Thymus (tissue), 11 donors: ENCODE results near the gene ALLC. TPM values are rescaled to one million over a fixed set of nuclear protein-coding genes. Genes with fewer than 3 reads are reported as not detected.

Source experiments
- DNase-seq, 9 donors: peaks; one replicate each; pipeline ENCODE4 v3.0.0-alpha.2; 2013; ENCODE audit warnings: low spot score in 9 of 9, low read depth in 6 of 9, missing footprints in 1 of 9
- H3K27ac ChIP-seq, 2 donors: one replicate each; pipeline ENCODE4 v1.5.1; 2013; ENCODE audit warnings: control low read depth in 1 of 2, low read depth in 1 of 2, low read length in 1 of 2, mild to moderate bottlenecking in 1 of 2, moderate library complexity in 1 of 2
- H3K27me3 ChIP-seq, 2 donors: one replicate each; pipeline ENCODE4 v1.5.1; 2013; ENCODE audit warnings: low read length in 1 of 2; ENCODE audit not compliant: control insufficient read depth in 2 of 2, insufficient read depth in 1 of 2
- H3K36me3 ChIP-seq, 2 donors: one replicate each; pipeline ENCODE4 v1.5.1; 2013; ENCODE audit warnings: low read length in 1 of 2, mild to moderate bottlenecking in 1 of 2, moderate library complexity in 1 of 2; ENCODE audit not compliant: control insufficient read depth in 2 of 2, insufficient read depth in 2 of 2
- H3K4me1 ChIP-seq, 2 donors: one replicate each; pipeline ENCODE4 v1.5.1; 2013; ENCODE audit warnings: low read length in 2 of 2; ENCODE audit not compliant: control insufficient read depth in 2 of 2, insufficient read depth in 2 of 2
- H3K4me3 ChIP-seq, 2 donors: one replicate each; pipeline ENCODE4 v1.5.1; 2013; ENCODE audit warnings: low read length in 2 of 2, control low read depth in 1 of 2, mild to moderate bottlenecking in 1 of 2
- H3K9me3 ChIP-seq, 2 donors: one replicate each; pipeline ENCODE4 v1.5.1; 2013; ENCODE audit warnings: low read length in 1 of 2, mild to moderate bottlenecking in 1 of 2; ENCODE audit not compliant: control insufficient read depth in 2 of 2, insufficient read depth in 1 of 2
- WGBS: extraction: QIAGEN DNeasy Blood & Tissue Kit; methylation state at CpG from one replicate; pipeline ENCODE4 v1.1.7; 2013; 5-methylcytosine and 5-hydroxymethylcytosine counted together
- polyA plus RNA-seq: library from polyadenylated mRNA; stranded (reverse); fragments of 200-250 nt; gene quantifications from one replicate; pipeline ENCODE4 v1.2.3, GENCODE V29; 2013
- total RNA-seq: library from RNA; stranded (reverse); fragments of 120-200 nt; gene quantifications from one replicate; pipeline ENCODE4 v1.2.4, GENCODE V29; 2013
- donor health status: healthy.

Gene ALLC
- total and polyA plus RNA-seq, 2 donors: 0.05 to 0.87 TPM

DNA sequence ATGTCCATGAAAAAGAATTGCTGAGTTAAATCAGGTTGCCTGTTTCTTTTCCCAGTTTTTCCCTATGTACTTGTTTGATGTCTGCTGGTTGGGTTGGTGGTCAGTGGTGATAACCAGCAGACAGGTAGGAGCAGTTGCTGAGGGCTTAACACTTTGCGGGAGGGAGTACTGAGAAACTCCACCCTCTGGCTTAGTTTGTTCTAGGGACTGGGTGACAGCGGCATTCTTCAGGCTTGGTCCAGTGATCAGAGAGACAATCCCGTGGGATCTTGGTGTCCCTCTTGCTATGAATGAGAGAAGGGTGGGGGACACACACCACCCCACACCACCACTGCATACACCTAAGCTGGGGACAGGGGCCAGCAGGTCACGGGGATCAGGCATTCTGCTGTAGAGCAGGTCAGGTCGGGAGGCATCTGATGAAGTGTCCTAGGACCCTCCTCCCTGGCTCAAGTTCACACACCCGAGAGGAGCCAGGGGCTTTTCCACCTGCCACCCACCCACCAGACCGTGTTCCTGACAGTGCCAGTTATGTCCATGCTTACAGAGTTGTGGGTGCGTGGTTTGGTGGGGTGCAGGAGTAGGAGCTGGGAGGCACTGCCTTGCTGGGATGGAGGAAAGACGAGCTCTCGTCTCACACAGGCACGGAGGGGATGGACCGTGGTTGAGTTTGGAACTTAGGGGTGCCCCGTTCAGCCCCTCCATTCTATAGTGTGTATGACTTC is 21.3 kb upstream of the ALLC start:
- H3K9me3 ChIP-seq: no peaks in the 10 kb centered on the region
- 92% methylated on average over 13 of the region's 13 CpGs for WGBS
- no peak for DNase-seq
- peaks cover 0 to 3% of the 10 kb centered on the region in 2 donors for H3K4me1 ChIP-seq
- no peaks in the 10 kb centered on the region for H3K36me3 ChIP-seq
- H3K4me3 ChIP-seq: no peak overlapping the region
- H3K27me3 ChIP-seq: no peaks in the 10 kb centered on the region
- no peak overlapping the region for H3K27ac ChIP-seq

GRCh38 chr2:3637311-3637675 is 20.7 kb upstream of the ALLC start:
- WGBS: 87% methylated on average over 11 of the region's 11 CpGs
- Histone ChIP-seq H3K27ac (no peak overlapping the region), H3K4me1 (peaks cover 0 to 3% of the 10 kb centered on the region in 2 donors), H3K27me3 (no peaks in the 10 kb centered on the region), H3K9me3 (no peaks in the 10 kb centered on the region), H3K36me3 (no peaks in the 10 kb centered on the region), H3K4me3 (no peak overlapping the region)
- no peak for DNase-seq

GRCh38 chr2:3637692-3638455 is 20.1 kb upstream of the ALLC start:
- Histone ChIP-seq H3K4me1 (peaks cover 0 to 3% of the 10 kb centered on the region in 2 donors), H3K9me3 (no peaks in the 10 kb centered on the region), H3K27me3 (no peaks in the 10 kb centered on the region), H3K4me3 (no peak overlapping the region), H3K36me3 (no peaks in the 10 kb centered on the region), H3K27ac (no peak overlapping the region)
- 96% methylated on average over 30 of the region's 30 CpGs for WGBS
- DNase-seq: no peak

GRCh38 chr2:3638456-3638810 is 19.6 kb upstream of the ALLC start:
- H3K4me3 ChIP-seq: no peak overlapping the region
- DNase-seq: no peak

DNA sequence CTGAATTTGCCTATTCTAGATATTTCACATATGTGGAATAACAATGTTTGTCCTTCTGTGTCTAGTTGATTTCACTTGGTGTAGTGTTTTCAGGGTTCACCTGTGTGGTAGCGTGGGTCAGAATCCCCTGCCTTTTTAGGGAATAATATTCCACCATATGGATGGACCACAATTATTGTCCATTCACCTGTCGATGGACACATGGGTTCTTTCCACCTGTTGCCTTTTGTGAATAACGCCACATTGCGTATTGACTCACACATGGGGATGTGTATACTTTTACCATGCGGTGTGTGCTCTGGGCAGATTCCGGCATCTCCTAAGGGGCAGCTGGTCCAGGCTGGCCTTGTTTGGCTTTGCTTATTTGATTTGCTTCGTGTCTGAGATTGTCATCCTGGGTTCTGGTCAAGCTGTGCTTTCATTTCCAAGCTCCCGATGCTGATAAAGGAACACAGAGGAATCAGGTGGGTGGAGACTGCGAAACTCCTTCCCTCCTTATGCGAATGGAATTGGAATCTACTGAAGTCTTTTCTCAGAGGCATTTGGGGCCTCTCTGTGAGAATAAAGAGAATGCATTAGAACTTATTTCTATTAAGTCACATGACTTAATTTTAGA is 18.9 kb upstream of the ALLC start:
- Histone ChIP-seq H3K27me3 (no peaks in the 10 kb centered on the region), H3K4me3 (no peak overlapping the region), H3K4me1 (no peaks in the 10 kb centered on the region), H3K9me3 (no peaks in the 10 kb centered on the region), H3K27ac (no peak overlapping the region), H3K36me3 (no peaks in the 10 kb centered on the region)
- no peak for DNase-seq
- 94% methylated on average over 10 of the region's 10 CpGs for WGBS

More at GRCh38 chr2:3638456-3638810, 19.6 kb upstream of the ALLC start:
- 89% methylated on average over 8 of the region's 8 CpGs for WGBS
- H3K36me3 ChIP-seq: no peaks in the 10 kb centered on the region
- peaks cover 0 to under 1% of the 10 kb centered on the region in 2 donors for H3K4me1 ChIP-seq
- H3K27me3 ChIP-seq: no peaks in the 10 kb centered on the region
- no peak overlapping the region for H3K27ac ChIP-seq
- no peaks in the 10 kb centered on the region for H3K9me3 ChIP-seq

- no peak overlapping the region for H3K4me3 ChIP-seq
- no peak for DNase-seq
- H3K27ac ChIP-seq: no peak overlapping the region
- H3K9me3 ChIP-seq: no peaks in the 10 kb centered on the region
- WGBS: 93% methylated on average over 8 of the region's 8 CpGs
- H3K4me1 ChIP-seq: no peaks in the 10 kb centered on the region
- H3K27me3 ChIP-seq: no peaks in the 10 kb centered on the region
- H3K36me3 ChIP-seq: no peaks in the 10 kb centered on the region
Observed at GRCh38 chr2:3639653-3640052, 18.3 kb upstream of the ALLC start.

- Histone ChIP-seq H3K4me1 (no peaks in the 10 kb centered on the region), H3K27ac (no peak overlapping the region), H3K36me3 (no peaks in the 10 kb centered on the region), H3K9me3 (no peaks in the 10 kb centered on the region), H3K27me3 (no peaks in the 10 kb centered on the region), H3K4me3 (no peak overlapping the region)
- WGBS: 97% methylated on average over 13 of the region's 13 CpGs
- DNase-seq: no peak
Observed at GRCh38 chr2:3641181-3641580, 16.8 kb upstream of the ALLC start.

GRCh38 chr2:3641841-3642421 is 16.1 kb upstream of the ALLC start:
- no peak overlapping the region for H3K27ac ChIP-seq
- no peak overlapping the region for H3K4me3 ChIP-seq
- no peaks in the 10 kb centered on the region for H3K36me3 ChIP-seq
- 93% methylated on average over 26 of the region's 26 CpGs for WGBS
- H3K9me3 ChIP-seq: no peaks in the 10 kb centered on the region
- no peak for DNase-seq
- H3K4me1 ChIP-seq: no peaks in the 10 kb centered on the region
- H3K27me3 ChIP-seq: no peaks in the 10 kb centered on the region
